Suppressor macrophage treated with lipopolysaccharide for 4 hours (primary cell): ENCODE results near the gene SPDYE1.
"Not testable (repeated sequence)": the region's sequence is repeated elsewhere in the genome, so short reads cannot be mapped to it uniquely, and the experiment has no call there.

Experiments
- DNase-seq: peaks from one replicate; pipeline ENCODE4 v3.0.0-alpha.2; 2020

SPDYE1 gene

GRCh38 chr7:43997532-43997931, at the start of gene SPDYE1:
Gene SPDYE1, plus strand, starts transcription at chr7:43997897. Its CDS starts 2,053 bp downstream, at chr7:43999950.
- not testable (repeated sequence) for DNase-seq

- no peak for DNase-seq
Observed at GRCh38 chr7:43952028-43952427, 45.7 kb upstream of the SPDYE1 start.

GRCh38 chr7:43953071-43953470, 44.6 kb upstream of the SPDYE1 start:
- no peak for DNase-seq

- DNase-seq, result peak; percentile 17
Observed at GRCh38 chr7:43954524-43955228, 43.0 kb upstream of the SPDYE1 start.

- DNase-seq, result no peak
Observed at GRCh38 chr7:43956027-43956426, 41.7 kb upstream of the SPDYE1 start.

GRCh38 chr7:43960933-43961332, 36.8 kb upstream of the SPDYE1 start:
- no peak for DNase-seq

GRCh38 chr7:43966392-43966791, 31.3 kb upstream of the SPDYE1 start:
- DNase-seq, result not testable (repeated sequence)

GRCh38 chr7:43968172-43969040, 29.3 kb upstream of the SPDYE1 start:
- not testable (repeated sequence) for DNase-seq

GRCh38 chr7:43969586-43969985, 28.1 kb upstream of the SPDYE1 start:
- not testable (repeated sequence) for DNase-seq

- DNase-seq, result not testable (repeated sequence)
Observed at GRCh38 chr7:43970698-43971097, 27.0 kb upstream of the SPDYE1 start.

GRCh38 chr7:43974033-43974573, 23.6 kb upstream of the SPDYE1 start:
- DNase-seq, result not testable (repeated sequence)

GRCh38 chr7:43974725-43975482, 22.8 kb upstream of the SPDYE1 start:
- DNase-seq, result not testable (repeated sequence)

- no peak for DNase-seq
Observed at GRCh38 chr7:43977525-43977924, 20.2 kb upstream of the SPDYE1 start.

- DNase-seq, result not testable (repeated sequence)
Observed at GRCh38 chr7:43978102-43978501, 19.6 kb upstream of the SPDYE1 start.

- DNase-seq, result not testable (repeated sequence)
Observed at GRCh38 chr7:43982848-43983247, 14.8 kb upstream of the SPDYE1 start.

- not testable (repeated sequence) for DNase-seq
Observed at GRCh38 chr7:43983736-43984135, 14.0 kb upstream of the SPDYE1 start.

GRCh38 chr7:43985904-43986864, 11.5 kb upstream of the SPDYE1 start:
- DNase-seq, result peak; percentile 75

GRCh38 chr7:43987476-43987875, 10.2 kb upstream of the SPDYE1 start:
- not testable (repeated sequence) for DNase-seq

- DNase-seq, result not testable (repeated sequence)
Observed at GRCh38 chr7:43990011-43990585, 7.6 kb upstream of the SPDYE1 start.

- not testable (repeated sequence) for DNase-seq
Observed at GRCh38 chr7:43990829-43991228, 6.9 kb upstream of the SPDYE1 start.

- not testable (repeated sequence) for DNase-seq
Observed at GRCh38 chr7:43992896-43993295, 4.8 kb upstream of the SPDYE1 start.
